ENCODE measurements around the gene SLC4A8.

DNA sequence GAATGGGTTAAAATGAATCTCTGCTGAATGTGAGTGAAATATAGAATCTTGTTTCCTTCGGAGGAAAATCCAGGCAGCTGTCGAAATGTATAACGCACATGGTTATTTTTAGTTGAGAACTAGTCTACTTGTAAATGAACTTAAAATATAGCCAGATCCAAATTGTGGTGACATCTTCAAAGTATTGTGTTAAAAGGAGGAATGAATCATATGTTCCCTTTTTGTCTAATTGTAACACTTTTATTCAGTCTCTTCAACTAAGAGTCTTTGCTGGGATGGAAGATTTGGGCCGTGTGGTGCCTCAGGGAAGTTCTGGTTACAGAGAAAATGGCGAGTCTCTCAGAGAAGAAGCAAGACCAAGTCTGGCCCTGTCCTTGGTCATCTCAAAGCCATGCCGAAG is 82.5 kb downstream of the SLC4A8 start:
- TF ChIP-seq, protein P1, sequence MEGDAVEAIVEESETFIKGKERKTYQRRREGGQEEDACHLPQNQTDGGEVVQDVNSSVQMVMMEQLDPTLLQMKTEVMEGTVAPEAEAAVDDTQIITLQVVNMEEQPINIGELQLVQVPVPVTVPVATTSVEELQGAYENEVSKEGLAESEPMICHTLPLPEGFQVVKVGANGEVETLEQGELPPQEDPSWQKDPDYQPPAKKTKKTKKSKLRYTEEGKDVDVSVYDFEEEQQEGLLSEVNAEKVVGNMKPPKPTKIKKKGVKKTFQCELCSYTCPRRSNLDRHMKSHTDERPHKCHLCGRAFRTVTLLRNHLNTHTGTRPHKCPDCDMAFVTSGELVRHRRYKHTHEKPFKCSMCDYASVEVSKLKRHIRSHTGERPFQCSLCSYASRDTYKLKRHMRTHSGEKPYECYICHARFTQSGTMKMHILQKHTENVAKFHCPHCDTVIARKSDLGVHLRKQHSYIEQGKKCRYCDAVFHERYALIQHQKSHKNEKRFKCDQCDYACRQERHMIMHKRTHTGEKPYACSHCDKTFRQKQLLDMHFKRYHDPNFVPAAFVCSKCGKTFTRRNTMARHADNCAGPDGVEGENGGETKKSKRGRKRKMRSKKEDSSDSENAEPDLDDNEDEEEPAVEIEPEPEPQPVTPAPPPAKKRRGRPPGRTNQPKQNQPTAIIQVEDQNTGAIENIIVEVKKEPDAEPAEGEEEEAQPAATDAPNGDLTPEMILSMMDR (IDR thresholded peaks at IDR 0.05) = no peak
- TF ChIP-seq POLR2A (IDR thresholded peaks at IDR 0.05) = no peak

All from adrenal gland (tissue), 5 donors.